Endometrial microvascular endothelial cells (primary cell): ENCODE data around the gene UNC13C. TPM values are rescaled to one million over a fixed set of nuclear protein-coding genes. Genes with fewer than 3 reads are reported as not detected.

Experiments
- in situ Hi-C: cut with HindIII; loops from 2 replicates; pipeline ENCODE4 v1.10.0; 2017; ENCODE audit warnings: low sequenced_read_pairs, low pct_unique_long_range_greater_than_20kb; ENCODE audit errors: inconsistent ontology term
- total RNA-seq: library from RNA; depleted of rRNA; stranded (reverse); fragments of >200 nt; gene quantifications from one replicate; pipeline ENCODE4 v1.2.3, GENCODE V29; 2015; ENCODE audit errors: inconsistent ontology term

UNC13C gene
- total RNA-seq, 1 donor from 2014 or later: not detected

DNA sequence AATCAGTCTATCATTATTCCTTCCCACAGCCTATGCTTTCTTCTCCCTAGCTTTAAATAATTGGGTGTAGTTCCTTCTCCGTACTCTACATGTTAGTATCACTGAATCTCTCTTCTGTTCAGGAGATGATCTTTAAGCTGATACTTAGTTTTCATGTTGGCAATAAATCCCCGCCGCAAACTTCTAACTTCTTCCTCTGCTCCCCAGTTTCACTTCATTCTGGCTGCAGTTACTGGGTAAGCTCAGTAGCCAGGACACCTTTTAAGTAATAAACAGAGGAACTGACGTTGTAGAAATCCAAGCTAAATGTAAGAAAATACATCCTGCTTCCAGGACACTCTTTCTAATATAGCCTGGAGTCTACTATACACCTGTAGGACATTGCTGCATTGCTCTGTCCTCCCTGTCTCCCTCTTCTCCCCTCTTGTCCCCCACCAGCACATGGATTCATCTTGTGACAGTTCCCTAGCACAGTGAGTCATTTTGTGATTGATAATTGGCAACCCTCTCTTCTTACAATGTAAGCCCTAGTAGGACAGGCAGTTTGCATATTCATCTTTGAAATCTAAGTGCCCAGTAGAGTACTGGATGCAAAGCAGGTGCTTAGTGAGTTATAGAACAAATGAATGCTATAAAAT lies 598.2 kb downstream of the UNC13C start:
- in situ Hi-C loops: no loop called here

DNA sequence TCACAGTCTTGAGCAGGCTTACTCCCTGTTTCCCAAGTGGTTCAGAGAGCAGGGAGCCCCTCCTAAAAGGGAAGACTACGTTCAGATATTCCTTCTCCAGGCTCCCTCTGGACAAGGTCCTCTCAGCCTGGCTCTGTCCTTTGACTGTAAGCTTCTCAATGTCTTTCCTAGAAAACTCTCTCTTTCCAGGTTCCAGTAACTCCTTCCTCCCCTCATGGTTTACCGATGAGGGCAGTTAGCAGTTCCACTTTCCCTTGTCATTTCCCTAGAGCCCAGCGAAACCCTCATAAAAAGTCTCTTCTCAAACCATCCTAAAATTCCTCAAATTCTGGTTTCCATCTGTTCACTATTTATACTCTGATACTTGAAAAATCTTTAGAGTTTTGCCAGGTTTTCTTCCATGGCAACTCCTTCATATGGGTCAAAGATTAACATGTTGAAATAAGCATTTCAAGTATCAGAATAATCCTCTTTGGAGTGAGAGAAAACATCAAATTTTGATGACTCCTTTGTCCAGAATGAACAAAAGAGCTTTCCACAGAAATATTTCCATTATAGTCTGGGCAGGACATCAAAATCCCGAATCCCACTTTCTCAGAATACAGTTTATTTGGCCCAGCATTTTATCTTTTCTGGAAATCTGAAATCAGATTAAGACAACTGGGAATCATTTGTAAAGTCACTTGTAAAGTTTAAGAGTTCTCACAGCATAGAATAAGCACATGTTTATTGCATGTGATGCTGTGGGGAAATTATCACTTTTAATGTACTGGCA lies 599.4 kb downstream of the UNC13C start:
- in situ Hi-C loops: no loop called here

DNA sequence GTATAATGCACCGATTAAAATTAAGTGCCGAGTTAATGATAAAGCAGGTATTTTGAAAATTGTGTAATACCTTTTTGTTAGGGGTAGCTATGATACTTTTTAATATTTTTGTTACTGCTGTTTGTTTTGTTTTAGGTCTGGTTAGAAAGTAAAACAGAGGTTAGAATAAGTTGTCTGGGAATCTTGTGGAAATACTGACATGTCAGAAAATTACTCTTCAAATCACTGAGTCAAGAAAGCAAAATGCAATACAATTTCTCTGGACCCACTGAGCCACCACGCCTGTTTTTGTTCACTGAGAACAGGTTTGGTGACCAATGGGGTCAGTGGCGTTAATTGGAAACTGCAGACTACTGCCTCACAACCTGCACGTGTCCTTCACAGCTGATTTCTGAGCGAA lies 601.6 kb downstream of the UNC13C start:
- in situ Hi-C loops: no loop called here

DNA sequence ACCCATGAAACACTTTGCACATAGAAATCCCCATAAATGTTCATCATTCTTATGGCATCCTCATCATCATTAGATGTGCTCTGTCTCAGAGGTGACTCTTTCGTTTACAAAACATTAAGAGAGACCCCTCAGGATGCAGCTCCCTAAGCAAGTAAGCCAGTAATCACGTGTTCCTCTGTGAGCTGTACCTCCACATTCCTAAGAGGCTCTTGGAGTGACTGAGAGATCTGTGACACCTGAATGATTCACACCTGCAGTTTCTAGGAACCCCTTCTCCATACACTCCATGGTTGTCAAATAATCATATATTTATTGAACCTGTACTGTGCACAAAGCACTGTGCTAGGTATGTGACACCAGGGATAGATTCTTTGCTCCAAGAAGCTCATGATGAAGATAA lies 602.4 kb downstream of the UNC13C start:
- in situ Hi-C loops: no loop called here

DNA sequence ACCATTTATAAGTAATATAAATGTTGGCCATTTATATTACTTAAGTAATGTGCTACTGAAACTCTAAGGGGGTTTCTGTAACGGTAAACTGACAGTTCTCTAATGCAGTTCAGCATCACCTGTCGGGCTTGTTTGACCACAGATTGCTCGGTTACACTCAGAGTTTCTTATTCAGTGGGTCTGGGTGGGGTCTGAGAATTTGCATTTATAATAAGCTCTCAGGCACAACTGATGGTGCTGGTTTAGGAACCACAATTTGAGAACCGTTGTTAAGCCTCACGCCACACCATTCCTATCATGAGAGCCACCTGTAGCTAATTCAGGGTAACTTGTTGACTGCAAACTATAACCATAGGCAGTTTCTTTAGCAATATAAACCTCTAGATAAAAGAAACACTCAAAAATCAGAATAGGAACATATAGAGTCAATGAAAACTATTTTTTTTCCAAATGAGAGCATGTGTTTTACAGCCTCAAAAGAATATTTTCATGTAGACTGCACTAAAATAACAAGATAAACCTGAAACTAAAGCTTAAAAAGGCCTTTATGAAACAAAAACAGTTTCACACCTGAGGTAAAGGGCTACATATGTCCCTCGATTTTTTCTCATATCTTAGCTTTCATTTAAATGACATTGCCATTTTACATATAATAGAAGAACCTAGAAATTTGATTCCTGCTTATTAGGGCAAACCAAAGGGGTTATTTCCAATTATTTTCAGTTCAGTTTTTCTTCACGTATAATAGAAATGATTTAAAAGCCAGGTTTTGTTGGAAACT lies 604.8 kb downstream of the UNC13C start:
- in situ Hi-C loops: no loop called here

DNA sequence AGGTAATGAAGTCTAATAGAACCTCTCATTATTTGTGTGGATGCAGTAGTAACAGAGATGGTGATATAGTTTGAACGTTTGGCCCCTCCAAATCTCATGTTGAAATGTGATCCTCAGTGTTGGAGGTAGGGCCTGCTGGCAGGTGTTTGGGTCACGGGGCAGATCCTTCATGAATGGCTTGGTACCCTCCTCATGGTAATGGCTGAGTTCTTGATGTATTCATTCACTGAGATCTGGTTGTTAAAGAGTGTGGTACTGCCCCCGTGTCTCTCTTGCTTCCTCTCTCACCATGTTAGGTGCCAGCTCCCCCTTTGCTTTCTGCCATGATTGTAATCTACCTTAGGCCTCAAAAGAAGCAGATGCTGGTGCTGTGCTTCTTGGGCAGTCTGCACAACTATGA lies 606.8 kb downstream of the UNC13C start:
- in situ Hi-C loops: no loop called here

DNA sequence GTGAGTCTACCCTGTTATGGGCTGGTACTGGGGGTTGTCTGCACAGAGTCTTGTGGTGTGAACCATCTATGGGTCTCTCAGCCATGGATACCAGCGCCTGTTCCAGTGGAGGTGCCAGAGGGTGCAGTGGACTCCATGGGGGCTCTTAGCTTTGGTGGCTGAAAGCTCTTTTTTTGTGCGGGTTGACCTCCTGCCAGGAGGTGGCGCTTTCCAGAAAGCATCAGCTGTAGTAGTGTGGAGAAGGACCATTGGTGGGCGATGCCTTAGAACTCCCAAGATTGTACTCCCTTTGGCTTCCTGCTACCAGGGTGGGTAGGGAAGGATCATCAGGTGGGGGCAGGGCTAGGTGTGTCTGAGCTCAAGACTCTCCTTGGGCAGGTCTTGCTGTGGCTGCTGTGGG lies 615.9 kb downstream of the UNC13C start:
- in situ Hi-C loops: no loop called here

DNA sequence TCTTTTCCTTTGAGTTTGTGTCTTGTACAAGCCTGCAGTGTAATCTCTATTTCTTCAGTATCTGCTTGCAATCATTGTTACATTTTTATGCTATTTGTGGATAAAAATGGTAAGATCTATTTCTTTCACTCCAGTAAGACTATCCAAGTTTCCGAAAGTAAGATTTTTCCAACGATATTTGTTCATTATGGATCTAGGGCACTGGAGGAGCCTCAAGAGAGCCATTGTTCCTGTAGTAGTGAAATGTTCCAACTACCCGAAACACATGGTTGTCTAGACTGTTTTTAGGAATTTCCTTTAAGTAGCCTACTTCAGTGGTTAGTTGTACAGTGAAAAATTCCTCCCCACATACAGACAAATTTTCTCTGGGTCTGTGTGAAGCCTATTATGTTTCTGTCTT lies 621.1 kb downstream of the UNC13C start:
- in situ Hi-C loops: no loop called here

DNA sequence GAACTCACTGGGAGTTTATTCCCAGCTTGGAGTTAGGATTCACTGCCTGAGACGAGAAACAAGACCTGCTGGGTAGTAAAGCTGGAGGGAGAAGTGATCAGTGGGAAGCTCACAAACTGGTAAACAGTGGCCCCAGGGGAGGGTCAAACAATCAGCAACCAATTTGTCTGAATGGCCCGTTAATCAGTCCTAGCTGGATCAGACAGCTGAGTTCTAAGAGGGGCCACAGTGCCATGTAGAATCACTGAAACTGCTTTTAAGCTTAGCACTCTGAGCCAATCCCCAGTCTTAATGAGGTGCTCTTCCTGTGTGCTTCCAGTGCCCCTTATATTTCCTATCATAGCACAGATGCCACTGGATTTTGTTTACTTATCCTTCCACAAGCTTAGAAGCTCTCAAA lies 626.8 kb downstream of the UNC13C start:
- in situ Hi-C loops: no loop called here

DNA sequence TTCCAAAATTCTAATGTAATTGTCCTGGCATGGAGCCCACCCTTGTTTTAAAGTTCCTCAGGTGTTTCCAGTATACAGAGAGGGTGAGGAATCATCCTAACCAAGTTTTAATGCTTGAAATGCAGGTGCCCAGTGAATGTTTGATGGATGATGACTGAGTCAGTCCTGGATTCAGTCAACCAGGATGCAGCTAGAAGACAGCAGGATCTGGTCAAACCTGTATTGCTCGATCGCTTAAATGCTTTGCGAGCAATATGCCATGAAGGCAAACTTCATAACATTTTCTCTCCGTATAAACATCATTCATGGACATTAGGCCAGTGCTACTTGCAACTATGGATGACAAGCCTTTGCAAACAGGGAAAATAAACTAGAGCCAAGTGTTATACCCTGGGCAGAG lies 627.3 kb downstream of the UNC13C start:
- in situ Hi-C loops: no loop called here

DNA sequence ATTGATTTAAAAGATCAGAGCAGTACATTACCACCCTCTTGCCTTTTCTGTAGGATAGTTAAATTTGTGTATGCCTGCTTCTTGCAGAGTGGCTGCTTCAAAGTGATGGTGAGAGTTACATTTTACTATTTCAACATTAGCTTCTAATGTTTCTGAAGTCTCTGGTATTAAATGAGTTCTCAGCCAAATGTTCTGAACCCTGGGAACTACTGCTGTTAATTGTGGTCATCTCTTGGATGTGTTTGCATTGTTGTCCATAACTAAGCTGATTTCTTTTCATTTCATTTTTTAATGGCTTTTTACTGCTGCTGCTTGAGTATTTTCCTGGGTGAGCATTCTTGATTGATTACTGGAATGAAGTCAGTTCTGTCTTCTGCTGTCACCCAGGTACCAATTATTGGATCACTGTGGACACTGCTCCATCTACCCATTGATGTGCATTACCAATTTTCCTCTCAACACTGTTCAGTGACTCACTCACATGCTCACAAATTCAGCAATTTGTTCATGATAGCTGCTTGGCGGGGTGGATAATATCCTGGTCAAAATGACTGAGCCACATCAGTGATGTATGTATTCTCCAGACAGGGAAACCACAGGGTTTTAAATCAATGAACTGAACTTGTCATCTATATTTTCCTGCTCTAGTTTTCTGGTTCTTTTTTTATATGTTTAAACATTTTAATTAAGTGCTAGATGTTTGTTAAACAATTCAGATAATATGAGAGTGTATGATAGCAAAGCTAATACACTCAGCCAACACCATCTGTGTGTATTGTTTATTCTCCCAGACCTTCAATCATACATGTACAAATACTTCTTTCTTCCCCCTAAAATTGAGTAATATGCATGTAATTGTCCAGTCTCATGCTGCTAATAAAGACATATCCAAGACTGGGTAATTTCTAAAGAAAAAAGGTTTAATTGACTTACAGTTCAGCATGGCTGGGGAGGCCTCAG lies 630.9 kb downstream of the UNC13C start:
- in situ Hi-C loops: no loop called here

DNA sequence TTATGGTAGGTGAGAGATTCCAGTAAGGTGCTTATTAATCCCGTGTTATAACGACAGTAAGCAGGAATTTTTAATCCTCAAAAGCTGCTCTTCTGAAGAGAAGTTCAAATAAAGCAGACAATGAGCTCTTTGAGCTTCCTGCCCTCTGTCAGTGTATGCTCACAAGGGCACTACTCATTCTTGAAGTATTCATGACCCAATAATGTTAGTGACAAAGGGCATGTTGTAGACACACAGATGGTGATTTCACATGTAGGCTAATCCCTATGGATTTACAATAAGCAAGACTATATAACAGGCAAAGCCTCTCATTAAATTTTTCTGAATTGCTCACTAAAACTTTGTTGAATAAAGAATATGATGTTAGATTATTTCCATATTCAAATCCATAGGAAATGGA lies 639.9 kb downstream of the UNC13C start:
- in situ Hi-C loops: no loop called here

DNA sequence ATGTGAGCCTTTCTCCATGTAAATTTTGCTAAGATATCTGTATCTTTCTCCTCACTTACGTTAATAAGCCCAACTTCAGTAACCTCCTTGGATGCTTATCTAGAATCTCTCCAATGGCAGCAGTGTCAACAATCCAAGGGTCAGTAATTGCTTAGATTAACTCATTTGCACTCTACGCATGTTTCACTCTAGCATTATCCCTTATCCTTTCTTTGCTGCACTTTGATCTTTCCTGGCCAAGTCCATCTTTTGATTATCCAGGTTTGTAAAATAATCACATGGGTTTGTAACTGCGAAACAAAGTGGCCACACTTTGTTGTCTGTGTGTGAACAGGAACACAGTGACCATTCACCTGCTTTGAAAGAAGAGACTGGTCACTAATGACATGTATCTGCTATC lies 640.9 kb downstream of the UNC13C start:
- in situ Hi-C loops: no loop called here

DNA sequence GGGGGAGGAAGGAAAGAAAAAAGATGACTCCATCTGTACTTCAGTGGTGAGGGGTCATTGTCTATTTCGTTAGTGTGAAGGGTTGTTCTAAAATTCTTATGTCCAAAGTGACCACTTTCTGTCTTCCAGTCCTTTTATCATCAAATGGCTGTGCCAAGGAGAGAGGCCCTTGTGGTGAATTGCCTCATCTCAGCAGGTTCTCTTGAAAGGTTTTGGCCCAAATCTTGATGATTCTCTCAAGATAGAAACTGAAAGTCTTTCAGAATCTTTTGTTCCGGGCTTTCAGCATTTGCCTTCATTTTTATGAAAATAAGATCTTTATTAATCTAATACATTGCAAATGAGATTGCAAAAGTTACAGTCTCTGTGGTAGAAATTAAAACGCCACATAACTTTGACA lies 642.7 kb downstream of the UNC13C start:
- in situ Hi-C loops: no loop called here

DNA sequence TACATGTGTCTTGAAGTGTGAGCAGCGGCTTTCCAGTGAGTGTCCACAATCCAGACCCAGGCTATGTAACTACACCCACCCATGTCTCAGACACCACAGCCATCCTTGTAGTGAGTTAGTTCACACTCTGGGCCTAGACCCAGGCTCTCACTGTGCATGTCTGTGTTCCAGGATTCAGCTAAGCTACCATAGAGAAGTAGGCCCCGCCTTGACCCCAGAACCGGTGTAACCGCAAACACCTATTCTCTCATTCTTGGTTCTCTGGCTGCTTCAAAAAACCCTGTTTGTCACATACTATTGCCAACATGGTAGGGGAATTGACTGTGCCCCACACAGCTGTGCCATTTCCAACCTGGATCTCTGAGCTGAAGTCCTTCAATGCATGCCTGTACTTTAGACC lies 657.9 kb downstream of the UNC13C start:
- in situ Hi-C loops: no loop called here

DNA sequence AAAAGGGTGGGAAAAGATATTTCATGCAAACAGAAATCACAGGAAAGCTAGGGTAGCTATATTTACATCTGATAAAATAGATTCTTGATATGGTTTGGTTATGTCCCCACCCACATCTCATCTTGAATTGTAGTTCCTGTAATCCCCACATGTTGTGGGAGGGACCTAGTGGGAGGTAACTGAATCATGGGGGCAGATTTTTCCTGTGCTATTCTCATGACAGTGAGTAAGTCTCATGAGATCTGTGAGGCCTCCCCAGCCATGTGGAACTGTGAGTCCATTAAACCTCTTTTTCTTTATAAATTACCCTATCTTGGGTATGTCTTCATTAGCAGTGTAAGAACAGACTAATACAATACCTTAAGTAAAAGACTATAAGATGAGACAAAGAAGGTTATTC lies 660.4 kb downstream of the UNC13C start:
- in situ Hi-C loops: no loop called here

DNA sequence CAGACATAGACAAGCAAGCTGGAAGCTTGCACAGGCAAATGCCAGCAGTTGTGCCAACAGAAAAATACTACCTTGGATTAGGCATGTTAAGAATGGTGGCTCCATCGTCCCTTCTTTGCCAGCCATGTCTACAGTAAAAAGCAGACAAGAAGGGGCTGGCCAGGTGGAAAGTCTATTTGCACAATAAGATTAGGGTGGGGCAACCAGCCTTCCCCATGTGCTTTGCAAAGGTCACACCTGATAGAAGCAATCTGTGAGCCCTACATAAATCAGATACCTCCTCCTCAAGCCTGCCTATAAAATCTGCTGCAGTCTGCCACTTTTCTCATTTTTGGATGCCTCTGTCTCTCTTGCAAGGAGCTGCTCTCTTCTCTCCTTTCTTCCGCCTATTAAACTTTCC lies 662.6 kb downstream of the UNC13C start:
- in situ Hi-C loops: no loop called here

DNA sequence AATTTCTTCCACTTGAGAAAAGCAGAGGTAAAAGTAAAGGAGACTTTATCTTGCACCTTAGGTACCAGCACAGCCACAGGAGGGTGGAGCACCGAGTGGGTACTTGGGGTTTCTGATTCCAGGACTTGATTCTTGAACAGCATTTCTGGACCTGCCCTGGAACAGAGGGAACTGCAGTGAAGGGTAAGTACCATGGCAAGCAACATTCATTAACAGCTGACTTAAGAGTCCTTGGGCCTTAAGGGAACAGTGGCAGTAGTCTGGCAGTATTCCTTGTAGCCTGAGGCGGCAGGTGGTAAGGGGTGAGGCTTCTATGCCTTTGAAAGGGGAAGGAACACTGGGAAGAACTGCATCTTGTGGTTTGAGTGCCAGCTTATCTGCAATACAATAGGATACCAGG lies 666.6 kb downstream of the UNC13C start:
- in situ Hi-C loops: no loop called here

DNA sequence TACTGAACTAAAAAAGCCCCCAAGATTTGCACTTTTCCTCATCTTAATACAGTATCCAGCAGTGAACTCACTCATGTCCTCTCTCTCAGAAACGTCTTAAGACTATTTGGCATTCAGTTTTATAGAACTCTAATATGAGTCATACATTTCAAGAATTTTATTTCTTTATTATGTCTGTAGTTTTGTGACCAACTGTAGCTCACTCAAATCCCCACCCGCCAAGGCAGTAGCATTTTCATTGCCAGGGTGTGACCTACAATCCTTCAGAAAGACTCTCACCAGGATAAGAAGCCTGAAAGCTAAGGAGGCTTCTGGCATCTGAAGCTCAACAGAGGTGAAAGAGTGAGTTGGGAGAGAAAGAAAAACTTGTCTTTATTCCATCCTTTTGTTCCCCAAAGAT lies 681.4 kb downstream of the UNC13C start:
- in situ Hi-C loops: no loop called here
